Esophagus muscularis mucosa (tissue), 4 donors: Measurements from ENCODE around the gene NKAIN4.

Experiments
- CTCF ChIP-seq, 3 experiments: fragments of 200-600 bp in 2 of 3; fragments of 450-650 bp in 1 of 3; sonication (generic) in 2 of 3; IDR thresholded peaks; one replicate each; pipeline ENCODE4 v1.5.1; 2017 to 2019; ENCODE audit warnings: antibody characterized with exemption in 3 of 3, mild to moderate bottlenecking in 2 of 3, moderate library complexity in 1 of 3
- EP300 ChIP-seq: sonication (generic); formaldehyde crosslinking; IDR thresholded peaks from one replicate; pipeline ENCODE4 v1.6.1; 2017; ENCODE audit warnings: antibody characterized with exemption
- POLR2AphosphoS5 ChIP-seq, 2 donors: sonication (generic); formaldehyde crosslinking; IDR thresholded peaks; one replicate each; pipeline ENCODE4 v1.6.1; 2017; ENCODE audit warnings: antibody characterized with exemption in 2 of 2

DNA sequence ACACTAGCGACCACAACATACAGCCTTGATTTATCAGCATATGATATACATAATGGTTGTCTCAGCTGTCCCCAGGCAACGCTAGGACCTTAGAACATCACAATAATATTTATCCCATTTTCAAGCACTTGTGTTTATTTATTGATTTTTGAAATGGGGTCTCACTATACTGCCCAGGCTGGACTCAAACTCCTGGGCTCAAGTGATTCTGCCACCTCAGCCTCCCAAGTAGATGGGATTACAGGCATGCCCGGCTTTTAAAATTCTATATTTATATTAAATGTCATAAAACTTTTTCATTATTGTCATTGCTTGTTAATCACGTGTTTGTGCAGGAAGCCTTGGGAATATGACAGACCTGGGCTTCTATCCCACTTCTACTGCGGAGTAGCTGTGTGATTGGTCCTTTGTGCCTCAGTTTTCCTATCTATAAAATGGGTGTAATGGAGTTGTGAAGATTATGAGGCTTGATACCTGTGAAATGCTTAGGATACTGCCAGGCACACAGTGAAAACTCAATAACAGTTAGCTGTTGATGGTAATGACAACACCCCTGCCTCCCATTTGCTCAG lies 48.9 kb upstream of the NKAIN4 start:
- TF ChIP-seq CTCF (IDR thresholded peaks at IDR 0.05) (no peak), EP300 (no peak), POLR2AphosphoS5 (IDR thresholded peaks at IDR 0.05) (no peak)
